Eye (tissue), 1 donor: ENCODE data around the gene MRPL55.

ENCODE experiments used
- DNase-seq: peaks from one replicate; pipeline ENCODE4 v3.0.0-alpha.2; 2015

MRPL55 gene

GRCh38 chr1:228147151-228147693, 38.1 kb upstream of the MRPL55 start:
- no peak for DNase-seq

- DNase-seq = no peak
Observed at GRCh38 chr1:228146417-228147150, 37.5 kb upstream of the MRPL55 start.

- no peak for DNase-seq
Observed at GRCh38 chr1:228145463-228146416, 36.6 kb upstream of the MRPL55 start.

- no peak for DNase-seq
Observed at GRCh38 chr1:228144993-228145343, 35.9 kb upstream of the MRPL55 start.

GRCh38 chr1:228144193-228144992, 35.3 kb upstream of the MRPL55 start:
- DNase-seq = no peak

GRCh38 chr1:228143480-228144192, 34.5 kb upstream of the MRPL55 start:
- no peak for DNase-seq

- DNase-seq = no peak
Observed at GRCh38 chr1:228142701-228143136, 33.6 kb upstream of the MRPL55 start.

- no peak for DNase-seq
Observed at GRCh38 chr1:228142155-228142691, 33.1 kb upstream of the MRPL55 start.

- no peak for DNase-seq
Observed at GRCh38 chr1:228141226-228142044, 32.3 kb upstream of the MRPL55 start.

GRCh38 chr1:228140724-228141225, 31.7 kb upstream of the MRPL55 start:
- no peak for DNase-seq

GRCh38 chr1:228139931-228140723, 31.0 kb upstream of the MRPL55 start, which contains the start of gene GUK1:
TSS of gene GUK1 (plus strand) at chr1:228140279. CDS start at chr1:228140303, 24 bp downstream.
- peak; percentile 99 for DNase-seq

- no peak for DNase-seq
Observed at GRCh38 chr1:228139406-228139930, 30.4 kb upstream of the MRPL55 start.

- DNase-seq = no peak
Observed at GRCh38 chr1:228136901-228137300, 27.8 kb upstream of the MRPL55 start.

GRCh38 chr1:228134591-228134990, 25.5 kb upstream of the MRPL55 start:
- DNase-seq = no peak

- no peak for DNase-seq
Observed at GRCh38 chr1:228131766-228132165, 22.7 kb upstream of the MRPL55 start.

- no peak for DNase-seq
Observed at GRCh38 chr1:228125185-228125584, 16.1 kb upstream of the MRPL55 start.

- no peak for DNase-seq
Observed at GRCh38 chr1:228123505-228123904, 14.4 kb upstream of the MRPL55 start.

- DNase-seq = no peak
Observed at GRCh38 chr1:228122921-228123441, 13.9 kb upstream of the MRPL55 start.

GRCh38 chr1:228120857-228121489, 11.9 kb upstream of the MRPL55 start:
- DNase-seq = no peak
